HG02798 (cell line): Measurements from ENCODE around the gene LIF.

Experiments
- ATAC-seq: cut with Tn5 transposase; IDR thresholded peaks from one replicate; pipeline ENCODE4 v1.9.1; 2021; ENCODE audit warnings: mild to moderate bottlenecking; ENCODE audit not compliant: unreplicated experiment, poor library complexity

The LIF gene

GRCh38 chr22:30195245-30196140 lies 51.1 kb downstream of the LIF start:
- no peak for ATAC-seq

DNA sequence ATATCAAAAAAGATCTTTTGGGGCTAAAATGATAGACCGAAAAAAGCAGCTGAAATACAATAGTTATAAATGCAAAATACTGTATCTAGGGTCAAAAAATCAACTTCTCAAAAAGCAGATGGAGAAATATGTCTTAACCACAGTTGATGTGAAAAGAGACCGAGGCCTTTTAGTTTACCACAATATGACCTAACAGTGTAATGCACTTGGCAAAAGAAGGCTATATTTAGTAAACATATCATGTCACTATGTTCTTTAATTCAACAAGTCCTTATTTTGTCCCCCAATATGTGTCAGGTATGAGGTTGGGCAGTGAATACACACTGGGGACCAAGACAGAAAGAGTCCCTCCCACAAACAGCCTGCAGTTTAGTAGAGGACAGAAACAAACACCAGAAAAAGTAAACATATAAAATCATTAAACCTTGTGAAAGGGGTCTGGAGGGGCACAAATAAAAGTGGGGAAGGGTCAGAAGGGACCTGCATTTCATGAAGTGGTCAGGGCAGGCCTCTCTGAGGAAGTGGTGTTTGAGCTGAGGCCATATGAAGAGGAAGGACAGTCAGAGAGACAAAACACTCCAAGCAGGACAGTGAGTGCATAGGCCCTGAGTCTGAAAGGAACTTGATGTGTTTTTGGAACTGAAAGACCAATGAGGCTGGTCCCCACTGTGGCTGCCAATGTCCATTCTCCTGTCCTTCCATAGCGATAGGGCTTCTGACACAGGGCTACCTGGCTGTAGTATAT lies 53.4 kb downstream of the LIF start:
- no peak for ATAC-seq

GRCh38 chr22:30192427-30192826 lies 54.1 kb downstream of the LIF start:
- ATAC-seq = no peak

- ATAC-seq = no peak
These were observed 55.4 kb downstream of the LIF start for GRCh38 chr22:30191040-30191701.

DNA sequence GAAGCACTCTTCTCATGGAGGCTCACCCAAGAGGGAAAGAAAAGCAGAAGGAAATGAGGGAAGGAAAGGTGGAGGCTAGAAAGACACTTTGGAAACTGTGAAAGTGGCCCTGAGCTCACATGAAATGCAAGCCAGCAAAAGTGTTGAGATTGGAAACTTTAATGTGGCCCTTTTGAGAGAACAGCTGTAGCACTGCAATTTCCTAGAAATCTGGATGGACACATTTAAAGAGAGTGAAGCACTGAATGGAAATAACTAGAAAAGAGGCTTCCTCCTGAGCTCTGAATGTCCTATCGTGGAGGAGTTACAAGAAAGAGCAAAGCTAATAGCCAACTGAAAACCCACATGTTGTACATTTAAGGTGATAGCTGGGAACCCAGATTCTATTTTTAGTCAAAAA lies 56.0 kb downstream of the LIF start:
- no peak for ATAC-seq
